Endometrial microvascular endothelial cells (primary cell): Measurements from ENCODE around the gene PLD2. TPM values are rescaled to one million over a fixed set of nuclear protein-coding genes. Genes with fewer than 3 reads are reported as not detected.

Experiments used
- in situ Hi-C: cut with HindIII; loops from 2 replicates; pipeline ENCODE4 v1.10.0; 2017; ENCODE audit warnings: low sequenced_read_pairs, low pct_unique_long_range_greater_than_20kb; ENCODE audit errors: inconsistent ontology term
- total RNA-seq: library from RNA; depleted of rRNA; stranded (reverse); fragments of >200 nt; gene quantifications from one replicate; pipeline ENCODE4 v1.2.3, GENCODE V29; 2015; ENCODE audit errors: inconsistent ontology term

The PLD2 gene
- 40.2 TPM for total RNA-seq

- in situ Hi-C loops, result no loop called here
These were observed at the start of gene PLD2 for GRCh38 chr17:4806777-4807604. Gene PLD2 (plus strand): TSS chr17:4807152. CDS start chr17:4807773, 621 bp downstream.

GRCh38 chr17:4759776-4760236 is 47.1 kb upstream of the PLD2 start:
- in situ Hi-C loops, result no loop called here

- in situ Hi-C loops, result no loop called here
These were observed 42.4 kb upstream of the PLD2 start for GRCh38 chr17:4764595-4764994.

- in situ Hi-C loops, result no loop called here
These were observed 40.8 kb upstream of the PLD2 start for GRCh38 chr17:4766201-4766600.

- in situ Hi-C loops, result no loop called here
These were observed 40.2 kb upstream of the PLD2 start for GRCh38 chr17:4766723-4767122.

- in situ Hi-C loops, result no loop called here
These were observed 38.7 kb upstream of the PLD2 start for GRCh38 chr17:4768298-4768697.

GRCh38 chr17:4769628-4770027 is 37.3 kb upstream of the PLD2 start:
- in situ Hi-C loops, result no loop called here

- in situ Hi-C loops, result no loop called here
These were observed 35.3 kb upstream of the PLD2 start, which contains the start of gene TM4SF5 for GRCh38 chr17:4771519-4772234. Gene TM4SF5 (plus strand): TSS chr17:4771886. CDS start chr17:4771923, 37 bp downstream.

- in situ Hi-C loops, result no loop called here
These were observed 34.7 kb upstream of the PLD2 start for GRCh38 chr17:4772235-4772613.

GRCh38 chr17:4777969-4778760 is 28.8 kb upstream of the PLD2 start:
- in situ Hi-C loops, result no loop called here

- in situ Hi-C loops, result no loop called here
These were observed 26.5 kb upstream of the PLD2 start for GRCh38 chr17:4780325-4780955.

- in situ Hi-C loops, result no loop called here
These were observed 24.3 kb upstream of the PLD2 start for GRCh38 chr17:4782652-4783051.

GRCh38 chr17:4785311-4786105 is 21.4 kb upstream of the PLD2 start:
- in situ Hi-C loops, result no loop called here

- in situ Hi-C loops, result no loop called here
These were observed 20.8 kb upstream of the PLD2 start, which contains the start of gene VMO1 for GRCh38 chr17:4786106-4786511. Gene VMO1 (minus strand): TSS chr17:4786364. CDS start chr17:4786352, 12 bp downstream.

GRCh38 chr17:4786516-4786915 is 20.4 kb upstream of the PLD2 start:
- in situ Hi-C loops, result no loop called here

GRCh38 chr17:4788159-4788806 is 18.7 kb upstream of the PLD2 start:
- in situ Hi-C loops, result no loop called here

- in situ Hi-C loops, result no loop called here
These were observed 17.9 kb upstream of the PLD2 start, which contains the start of gene GLTPD2 for GRCh38 chr17:4788807-4789700. Gene GLTPD2 (plus strand): TSS chr17:4788964. CDS start chr17:4789012, 48 bp downstream.
